Pancreas (tissue), 10 donors: ENCODE measurements around the gene CCBE1. TPM values are rescaled to one million over a fixed set of nuclear protein-coding genes. Genes with fewer than 3 reads are reported as not detected.

Experiments used
- ATAC-seq, 4 donors: fragments of 200-7000 bp; cut with Tn5 transposase; one replicate each; pipeline versions ENCODE4 v1.8.0 to v1.9.1; 2020; ENCODE audit warnings: mild to moderate bottlenecking in 4 of 4, moderate library complexity in 4 of 4
- DNase-seq, 6 donors: peaks; one replicate each; pipeline ENCODE4 v3.0.0-alpha.2; 2020
- FAIRE-seq: peaks from 2 replicates; lab custom pipeline; 2012; peaks lifted over from hg19 to GRCh38; lab: Jason Lieb, UNC
- H3K27ac ChIP-seq, 4 donors: fragments of 200-600 bp; sonication (generic); 1 replicate in 3 of 4; 2 replicates in 1 of 4; pipeline versions ENCODE4 v1.5.0 to v1.8.0; 2020
- H3K27me3 ChIP-seq, 4 donors: fragments of 200-600 bp; one replicate each; pipeline ENCODE4 v1.8.0; 2021
- H3K36me3 ChIP-seq, 3 donors: fragments of 200-600 bp; sonication (generic) in 1 of 3; one replicate each; pipeline versions ENCODE4 v1.5.0 to v1.8.0; 2020 to 2021
- H3K4me1 ChIP-seq, 3 donors: fragments of 200-600 bp; one replicate each; pipeline ENCODE4 v1.8.0; 2021
- H3K4me3 ChIP-seq, 4 donors: fragments of 200-600 bp; sonication (generic) in 2 of 4; one replicate each; pipeline versions ENCODE4 v1.5.0 to v1.8.0; 2020 to 2021
- H3K9me3 ChIP-seq, 4 donors: fragments of 200-600 bp; one replicate each; pipeline ENCODE4 v1.8.0; 2021
- WGBS, 2 donors: extraction: QIAGEN DNeasy Blood & Tissue Kit; methylation state at CpG; one replicate each; pipeline ENCODE4 v1.1.7; 2013; 5-methylcytosine and 5-hydroxymethylcytosine counted together
- intact Hi-C, 3 donors: fragments of 100-400 bp; cut with DNase I; formaldehyde crosslinking; loops; one replicate each; pipeline versions ENCODE4 v1.11.1 to v1.14.2; 2022
- polyA plus RNA-seq, 2 donors: library from polyadenylated mRNA; stranded (reverse); fragments of 200-250 nt; gene quantifications; one replicate each; pipeline ENCODE4 v1.2.3, GENCODE V29; 2013
- total RNA-seq, 6 donors: library from RNA; stranded (reverse); fragmentation: NEBNext Ultra II Directional in 4 of 6; extraction: Animal tissue kit (Norgen Biotek cat#: 25700) in 4 of 6; gene quantifications; one replicate each; pipeline versions ENCODE4 v1.2.1 to v1.2.4, GENCODE V29; 2021 to 2023
- TF ChIP-seq, protein P1 (sequence below), 4 donors: fragments of 200-600 bp; sonication (generic) in 3 of 4; IDR thresholded peaks; one replicate each; pipeline versions ENCODE4 v1.5.0 to v1.8.0; 2021; ENCODE audit warnings: antibody characterized with exemption in 4 of 4
- donor health status: healthy with polysubstance abuse.
- donor health status: DM: no; HTN: no; CAD: no; lungs with moderate emphysema.
- donor health status: DM: no; HTN: no; CAD: no.
- donor health status: control.
- donor health status: control.
- donor health status: Bipolar disorder and iron deficiency.
- donor health status: DM: yes; HTN: yes; CAD: no.
- donor health status: DM: no; HTN: no; CAD: no.
- donor health status: DM: no; HTN: no; CAD: no.
- donor health status: DM: yes; HTN: yes; CAD: no.

CCBE1 gene
- total and polyA plus RNA-seq, 8 donors, result 0.08 to 1.5 (median 0.59) TPM

GRCh38 chr18:59659508-59660170 lies 37.6 kb downstream of the CCBE1 start:
- TF ChIP-seq, protein P1, sequence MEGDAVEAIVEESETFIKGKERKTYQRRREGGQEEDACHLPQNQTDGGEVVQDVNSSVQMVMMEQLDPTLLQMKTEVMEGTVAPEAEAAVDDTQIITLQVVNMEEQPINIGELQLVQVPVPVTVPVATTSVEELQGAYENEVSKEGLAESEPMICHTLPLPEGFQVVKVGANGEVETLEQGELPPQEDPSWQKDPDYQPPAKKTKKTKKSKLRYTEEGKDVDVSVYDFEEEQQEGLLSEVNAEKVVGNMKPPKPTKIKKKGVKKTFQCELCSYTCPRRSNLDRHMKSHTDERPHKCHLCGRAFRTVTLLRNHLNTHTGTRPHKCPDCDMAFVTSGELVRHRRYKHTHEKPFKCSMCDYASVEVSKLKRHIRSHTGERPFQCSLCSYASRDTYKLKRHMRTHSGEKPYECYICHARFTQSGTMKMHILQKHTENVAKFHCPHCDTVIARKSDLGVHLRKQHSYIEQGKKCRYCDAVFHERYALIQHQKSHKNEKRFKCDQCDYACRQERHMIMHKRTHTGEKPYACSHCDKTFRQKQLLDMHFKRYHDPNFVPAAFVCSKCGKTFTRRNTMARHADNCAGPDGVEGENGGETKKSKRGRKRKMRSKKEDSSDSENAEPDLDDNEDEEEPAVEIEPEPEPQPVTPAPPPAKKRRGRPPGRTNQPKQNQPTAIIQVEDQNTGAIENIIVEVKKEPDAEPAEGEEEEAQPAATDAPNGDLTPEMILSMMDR (IDR thresholded peaks at IDR 0.05), result no peak
- WGBS, 2 donors, result 51 to 58% methylated on average over 14 of the region's 14 CpGs
- ATAC-seq (no peak), DNase-seq (no peak), FAIRE-seq (no peak)
- no peak overlapping the region for H3K27ac ChIP-seq
- no peaks in the 10 kb centered on the region for H3K9me3 ChIP-seq
- intact Hi-C loops, result no loop called here
- no peaks in the 10 kb centered on the region for H3K36me3 ChIP-seq
- H3K27me3 ChIP-seq, result no peaks in the 10 kb centered on the region
- no peaks in the 10 kb centered on the region for H3K4me1 ChIP-seq
- no peak overlapping the region for H3K4me3 ChIP-seq

DNA sequence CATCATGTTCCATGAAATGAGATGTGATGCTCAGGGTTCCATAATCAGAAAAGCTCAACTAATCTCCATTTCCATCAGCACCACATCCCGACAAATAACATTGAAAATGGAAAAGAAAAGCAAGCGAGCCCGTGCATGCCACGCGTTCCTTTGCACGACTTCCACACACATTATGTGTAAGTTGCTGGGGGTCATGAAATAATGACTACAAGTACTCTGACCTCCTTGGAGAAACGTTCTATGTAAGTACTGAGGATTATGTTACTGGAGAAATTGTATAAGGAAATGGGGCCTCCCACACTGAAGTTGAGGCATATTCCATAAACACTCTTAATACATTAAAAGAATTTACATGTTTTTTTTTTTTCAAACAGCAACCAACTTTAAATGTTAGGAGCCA lies 38.3 kb downstream of the CCBE1 start:
- Histone ChIP-seq H3K4me3 (no peak overlapping the region), H3K4me1 (no peaks in the 10 kb centered on the region), H3K27ac (no peak overlapping the region), H3K9me3 (no peaks in the 10 kb centered on the region), H3K36me3 (no peaks in the 10 kb centered on the region), H3K27me3 (no peaks in the 10 kb centered on the region)
- DNase-seq (no peak), FAIRE-seq (no peak), ATAC-seq (no peak)
- TF ChIP-seq, protein P1 (IDR thresholded peaks at IDR 0.05), result no peak
- 81 to 85% methylated on average over 7 of the region's 7 CpGs for WGBS, 2 donors
- intact Hi-C loops, result no loop called here

- Histone ChIP-seq H3K4me1 (no peaks in the 10 kb centered on the region), H3K36me3 (no peaks in the 10 kb centered on the region), H3K27me3 (no peaks in the 10 kb centered on the region), H3K9me3 (no peaks in the 10 kb centered on the region), H3K4me3 (no peak overlapping the region), H3K27ac (no peak overlapping the region)
- FAIRE-seq (no peak), DNase-seq (no peak), ATAC-seq (no peak)
- intact Hi-C loops, result no loop called here
- TF ChIP-seq, protein P1 (IDR thresholded peaks at IDR 0.05), result no peak
- WGBS, 2 donors, result 61 to 77% methylated on average over 5 of the region's 5 CpGs
Measured at GRCh38 chr18:59657012-59657411, 40.2 kb downstream of the CCBE1 start.

DNA sequence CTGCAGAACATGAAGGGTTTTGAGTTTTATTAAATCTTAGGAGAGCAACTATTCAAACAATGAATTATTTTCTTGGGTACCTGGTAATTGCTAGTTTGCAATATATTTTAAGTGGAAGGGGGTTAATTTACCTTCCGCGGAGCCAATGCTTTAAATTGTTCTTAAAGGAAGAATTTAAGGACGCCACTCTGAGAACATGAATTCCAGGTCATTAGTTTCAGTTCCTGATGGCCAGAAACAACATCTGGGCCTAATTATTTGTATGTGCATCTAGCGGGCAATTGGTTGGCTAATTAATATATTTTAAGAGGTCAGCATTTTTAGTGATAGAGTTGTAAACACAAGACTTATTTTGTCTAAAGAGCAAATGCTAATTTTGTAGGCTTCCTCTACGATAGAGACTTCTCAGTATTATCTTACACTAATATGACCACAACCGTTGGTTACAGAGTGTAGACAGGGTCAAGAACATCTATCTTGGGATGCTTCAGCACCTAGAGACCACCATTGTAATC lies 40.8 kb downstream of the CCBE1 start:
- WGBS, 2 donors, result 70 to 78% methylated on average over 6 of the region's 6 CpGs
- Histone ChIP-seq H3K9me3 (no peaks in the 10 kb centered on the region), H3K4me1 (no peaks in the 10 kb centered on the region), H3K27me3 (no peaks in the 10 kb centered on the region), H3K36me3 (no peaks in the 10 kb centered on the region), H3K27ac (no peak overlapping the region), H3K4me3 (no peak overlapping the region)
- TF ChIP-seq, protein P1 (IDR thresholded peaks at IDR 0.05), result no peak
- no peak for DNase-seq
- no peak for FAIRE-seq
- intact Hi-C loops, result no loop called here
- no peak for ATAC-seq

DNA sequence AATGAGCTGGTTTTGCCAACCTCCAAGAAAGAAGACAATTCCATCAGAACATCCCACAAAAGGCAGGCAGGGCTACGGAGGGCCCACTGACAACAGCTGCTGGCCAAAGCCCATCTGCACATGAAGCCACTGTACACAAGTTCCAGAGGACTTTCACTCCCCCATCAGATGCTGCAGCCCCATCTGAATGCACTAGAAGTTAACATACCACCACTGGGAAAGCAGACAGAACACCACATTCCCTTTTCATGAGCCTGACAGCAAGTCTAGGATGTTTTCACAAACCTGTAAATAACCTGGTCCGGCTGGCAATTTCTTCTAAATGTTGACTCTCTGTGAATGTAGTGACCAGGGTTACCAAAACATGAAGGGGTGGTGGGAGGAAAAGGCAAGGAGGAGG lies 41.5 kb downstream of the CCBE1 start:
- TF ChIP-seq, protein P1 (IDR thresholded peaks at IDR 0.05), result no peak
- H3K27ac ChIP-seq, result no peak overlapping the region
- H3K4me1 ChIP-seq, result no peaks in the 10 kb centered on the region
- no peak for FAIRE-seq
- intact Hi-C loops, result no loop called here
- H3K4me3 ChIP-seq, result no peak overlapping the region
- ATAC-seq, result no peak
- H3K27me3 ChIP-seq, result no peaks in the 10 kb centered on the region
- 57 to 64% methylated on average over 2 of the region's 2 CpGs for WGBS, 2 donors
- no peaks in the 10 kb centered on the region for H3K36me3 ChIP-seq
- DNase-seq, result no peak
- H3K9me3 ChIP-seq, result no peaks in the 10 kb centered on the region
